ENCODE data around the gene WHRN.

- TF ChIP-seq CTBP1 (IDR thresholded peaks at IDR 0.05; ENCODE audit: borderline replicate concordance) (no peak), ARNT (IDR thresholded peaks at IDR 0.05) (no peak), FOXK2 (IDR thresholded peaks at IDR 0.05) (no peak)
Measured at GRCh38 chr9:114395768-114396167, 109.5 kb downstream of the WHRN start.

All from HEK293T (cell line).